CD14-positive monocyte (primary cell): ENCODE measurements around the gene CCDC51. TPM values are rescaled to one million over a fixed set of nuclear protein-coding genes. Genes with fewer than 3 reads are reported as not detected.
A peak's percentile ranks its signal among the peaks of the same experiment; 100 is the strongest.

Source experiments
- DNase-seq, 3 donors: peaks; one replicate each; pipeline ENCODE4 v3.0.0-alpha.2; 2011 to 2022
- H2AFZ ChIP-seq: 2 replicates; pipeline ENCODE4 v1.6.0; 2012; ENCODE audit warnings: mild to moderate bottlenecking, low read depth, low read length, inconsistent platforms; ENCODE audit not compliant: insufficient read depth, poor library complexity, severe bottlenecking
- H3K27ac ChIP-seq, 2 donors: 1 replicate in 1 of 2; 2 replicates in 1 of 2; pipeline ENCODE4 v1.5.1; 2012 to 2013; ENCODE audit warnings: low read length in 2 of 2, control low read depth in 1 of 2, inconsistent platforms in 1 of 2, low read depth in 1 of 2, mild to moderate bottlenecking in 1 of 2
- H3K27me3 ChIP-seq, 2 donors: one replicate each; pipeline versions ENCODE4 v1.6.0 to v1.6.1; 2011 to 2013; ENCODE audit warnings: low read length in 2 of 2; ENCODE audit not compliant: control insufficient read depth in 2 of 2, insufficient read depth in 2 of 2
- H3K36me3 ChIP-seq, 2 donors: replicated peaks in 1 of 2; 1 replicate in 1 of 2; 2 replicates in 1 of 2; pipeline versions ENCODE4 v1.5.1 to v1.6.1; 2012 to 2013; ENCODE audit warnings: low read length in 2 of 2, control low read depth in 1 of 2, inconsistent platforms in 1 of 2, mild to moderate bottlenecking in 1 of 2; ENCODE audit not compliant: insufficient read depth in 2 of 2, control insufficient read depth in 1 of 2
- H3K4me1 ChIP-seq, 2 donors: 1 replicate in 1 of 2; 2 replicates in 1 of 2; pipeline versions ENCODE4 v1.5.1 to v1.6.1; 2012 to 2013; ENCODE audit warnings: low read length in 2 of 2, control low read depth in 1 of 2, inconsistent platforms in 1 of 2, mild to moderate bottlenecking in 1 of 2, moderate library complexity in 1 of 2; ENCODE audit not compliant: insufficient read depth in 2 of 2, control insufficient read depth in 1 of 2
- H3K4me2 ChIP-seq: replicated peaks from 2 replicates; pipeline ENCODE3; 2012; ENCODE audit warnings: low read length, moderate library complexity, mild to moderate bottlenecking; ENCODE audit not compliant: poor library complexity, severe bottlenecking; ENCODE audit errors: extremely low read depth
- H3K4me3 ChIP-seq, 3 experiments: fragments of 200-600 bp in 1 of 3; sonication (generic) in 1 of 3; replicated peaks in 1 of 3; 1 replicate in 2 of 3; 2 replicates in 1 of 3; pipeline ENCODE4 v1.5.1; 2011 to 2013; ENCODE audit warnings: low read length in 3 of 3, mild to moderate bottlenecking in 3 of 3, control low read depth in 2 of 3, low read depth in 2 of 3, inconsistent platforms in 1 of 3, moderate library complexity in 1 of 3
- H3K79me2 ChIP-seq: 2 replicates; pipeline ENCODE4 v1.6.0; 2012; ENCODE audit warnings: mild to moderate bottlenecking, control low read depth, inconsistent platforms, low read length, moderate library complexity; ENCODE audit not compliant: insufficient read depth
- H3K9ac ChIP-seq: 2 replicates; pipeline ENCODE4 v1.6.0; 2017; ENCODE audit warnings: low read length, mild to moderate bottlenecking; ENCODE audit not compliant: insufficient read depth, poor library complexity, severe bottlenecking
- H3K9me3 ChIP-seq, 2 donors: replicated peaks in 1 of 2; 1 replicate in 1 of 2; 2 replicates in 1 of 2; pipeline versions ENCODE4 v1.5.1 to v1.6.1; 2012 to 2013; ENCODE audit warnings: low read length in 2 of 2, control low read depth in 1 of 2; ENCODE audit not compliant: control insufficient read depth in 1 of 2, insufficient read depth in 1 of 2
- H4K20me1 ChIP-seq: 2 replicates; pipeline ENCODE4 v1.6.0; 2012; ENCODE audit warnings: mild to moderate bottlenecking, low read length, control low read depth, moderate library complexity; ENCODE audit not compliant: insufficient read depth
- H3K27ac Mint-ChIP-seq, 7 donors: one replicate each; pipeline ENCODE4 v1.8.0; 2020; ENCODE audit warnings: mild to moderate bottlenecking in 7 of 7, mixed read lengths in 7 of 7, moderate library complexity in 6 of 7, inconsistent platforms in 2 of 7
- H3K27me3 Mint-ChIP-seq, 3 donors: one replicate each; pipeline ENCODE4 v1.8.0; 2021 to 2022; ENCODE audit warnings: low read depth in 3 of 3, mild to moderate bottlenecking in 3 of 3, mixed read lengths in 3 of 3, moderate library complexity in 3 of 3, inconsistent platforms in 1 of 3
- H3K36me3 Mint-ChIP-seq, 2 donors: one replicate each; pipeline ENCODE4 v1.8.0; 2020; ENCODE audit warnings: mixed read lengths in 2 of 2, inconsistent platforms in 1 of 2, mild to moderate bottlenecking in 1 of 2
- H3K4me1 Mint-ChIP-seq: one replicate; pipeline ENCODE4 v1.8.0; 2020; ENCODE audit warnings: mild to moderate bottlenecking, mixed read lengths
- H3K4me3 Mint-ChIP-seq, 2 donors: one replicate each; pipeline ENCODE4 v1.8.0; 2020; ENCODE audit warnings: mild to moderate bottlenecking in 2 of 2, mixed read lengths in 2 of 2, moderate library complexity in 1 of 2
- H3K9me3 Mint-ChIP-seq, 7 donors: one replicate each; pipeline ENCODE4 v1.8.0; 2020 to 2022; ENCODE audit warnings: mixed read lengths in 7 of 7, mild to moderate bottlenecking in 6 of 7, moderate library complexity in 6 of 7, inconsistent platforms in 2 of 7
- WGBS: methylation state at CpG from one replicate; pipeline ENCODE4 v1.1.5; 2013; ENCODE audit warnings: missing lambda C conversion rate; ENCODE audit not compliant: insufficient coverage; 5-methylcytosine and 5-hydroxymethylcytosine counted together
- intact Hi-C, 2 donors: fragments of 100-400 bp; cut with micrococcal nuclease; formaldehyde crosslinking; loops; one replicate each; pipeline versions ENCODE4 v1.15.0 to v1.15.1; 2023
- polyA plus RNA-seq, 3 donors: library from polyadenylated mRNA; depleted of rRNA in 1 of 3; unstranded in 2 of 3; stranded (reverse) in 1 of 3; fragments of 300-500 nt in 2 of 3; fragments of >200 nt in 1 of 3; fragmentation: Illumina TruSeq in 2 of 3; gene quantifications; 1 replicate in 2 of 3; 2 replicates in 1 of 3; pipeline ENCODE4 v1.2.3, GENCODE V29; 2012 to 2021
- TF ChIP-seq, protein P1 (sequence below): fragments of 200-600 bp; IDR thresholded peaks from one replicate; pipeline ENCODE4 v1.8.0; 2022; ENCODE audit warnings: antibody characterized with exemption, mild to moderate bottlenecking

CCDC51 gene
- polyA plus RNA-seq, 3 donors = 3.6 to 5.9 (median 5.4) TPM

DNA sequence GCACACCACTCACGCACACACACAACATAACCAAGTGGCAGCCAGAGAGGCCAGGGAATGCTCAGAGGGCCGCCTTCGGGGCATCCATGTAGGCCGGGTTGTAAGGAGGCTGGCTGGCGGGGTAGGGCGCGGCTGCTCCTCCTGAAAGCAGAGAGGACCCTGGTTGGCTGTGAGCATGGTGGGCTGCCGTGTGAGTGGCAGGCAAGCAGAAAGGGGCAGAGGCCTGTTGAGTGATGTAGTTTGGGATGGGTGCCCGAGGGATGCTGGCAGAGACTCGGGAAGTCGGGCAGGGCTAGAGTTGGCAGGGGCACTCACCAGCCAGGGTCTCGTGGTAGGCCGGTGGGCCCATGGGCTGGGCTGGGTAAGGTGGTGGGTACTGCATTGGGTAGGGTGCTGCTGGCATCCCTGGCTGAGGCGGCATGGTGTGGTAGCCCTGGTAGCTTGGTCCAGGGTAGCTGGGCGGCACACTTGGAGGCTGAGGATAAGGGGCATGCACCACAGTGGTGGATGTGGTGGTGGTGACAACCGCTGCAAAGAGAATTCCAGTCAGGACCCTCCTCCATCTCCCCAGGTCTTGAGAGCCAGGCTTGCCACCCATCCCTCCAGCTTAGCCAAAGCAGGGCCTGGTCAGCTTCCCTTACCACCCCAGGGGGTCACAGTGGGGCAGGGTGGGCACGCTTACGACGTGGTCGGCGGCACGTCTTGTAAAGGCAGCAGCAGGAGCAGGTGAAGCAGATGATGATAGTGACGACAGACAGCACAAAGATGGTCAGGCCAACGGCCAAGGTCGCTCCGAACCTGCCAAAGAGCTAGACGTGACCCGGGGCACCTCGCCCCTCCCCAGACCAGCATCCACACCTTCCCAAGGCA, 29.4 kb upstream of the CCDC51 start:
- Histone ChIP-seq H3K36me3 (peaks cover 34 to 38% of the 10 kb centered on the region in 2 donors), H3K27ac (peak overlapping the region; percentile 52 to 100), H4K20me1 (peaks cover 11% of the 10 kb centered on the region), H3K4me2 (peak overlapping the region; percentile 3), H3K9ac (no peak overlapping the region), H3K27me3 (no peaks in the 10 kb centered on the region), H3K9me3 (no peaks in the 10 kb centered on the region), H3K4me1 (peaks cover 74 to 81% of the 10 kb centered on the region in 2 donors), H2AFZ (no peak overlapping the region), H3K4me3 (no peak overlapping the region), H3K79me2 (peaks cover 74% of the 10 kb centered on the region)
- Mint-ChIP-seq H3K27ac (peak overlapping the region; percentile 73 to 100 (median 100)), H3K27me3 (peaks cover 0 to 2% (median 0%) of the 10 kb centered on the region in 3 donors), H3K4me3 (peak overlapping the region; percentile 34 to 66), H3K9me3 (no peaks in the 10 kb centered on the region), H3K4me1 (peaks cover 63% of the 10 kb centered on the region), H3K36me3 (peaks cover 27 to 45% of the 10 kb centered on the region in 2 donors)
- DNase-seq = no peak
- TF ChIP-seq, protein P1, sequence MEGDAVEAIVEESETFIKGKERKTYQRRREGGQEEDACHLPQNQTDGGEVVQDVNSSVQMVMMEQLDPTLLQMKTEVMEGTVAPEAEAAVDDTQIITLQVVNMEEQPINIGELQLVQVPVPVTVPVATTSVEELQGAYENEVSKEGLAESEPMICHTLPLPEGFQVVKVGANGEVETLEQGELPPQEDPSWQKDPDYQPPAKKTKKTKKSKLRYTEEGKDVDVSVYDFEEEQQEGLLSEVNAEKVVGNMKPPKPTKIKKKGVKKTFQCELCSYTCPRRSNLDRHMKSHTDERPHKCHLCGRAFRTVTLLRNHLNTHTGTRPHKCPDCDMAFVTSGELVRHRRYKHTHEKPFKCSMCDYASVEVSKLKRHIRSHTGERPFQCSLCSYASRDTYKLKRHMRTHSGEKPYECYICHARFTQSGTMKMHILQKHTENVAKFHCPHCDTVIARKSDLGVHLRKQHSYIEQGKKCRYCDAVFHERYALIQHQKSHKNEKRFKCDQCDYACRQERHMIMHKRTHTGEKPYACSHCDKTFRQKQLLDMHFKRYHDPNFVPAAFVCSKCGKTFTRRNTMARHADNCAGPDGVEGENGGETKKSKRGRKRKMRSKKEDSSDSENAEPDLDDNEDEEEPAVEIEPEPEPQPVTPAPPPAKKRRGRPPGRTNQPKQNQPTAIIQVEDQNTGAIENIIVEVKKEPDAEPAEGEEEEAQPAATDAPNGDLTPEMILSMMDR = no peak
- intact Hi-C loops = loop anchor here (5.0 to 10.0 kb wide), 3 partner anchors 78 to 216 kb away; partner anchors contain the start of genes SLC26A6 (in 2 of the 2) and NCKIPSD (in 1 of the 2)
- WGBS = 91% methylated on average over 17 of the region's 29 CpGs

DNA sequence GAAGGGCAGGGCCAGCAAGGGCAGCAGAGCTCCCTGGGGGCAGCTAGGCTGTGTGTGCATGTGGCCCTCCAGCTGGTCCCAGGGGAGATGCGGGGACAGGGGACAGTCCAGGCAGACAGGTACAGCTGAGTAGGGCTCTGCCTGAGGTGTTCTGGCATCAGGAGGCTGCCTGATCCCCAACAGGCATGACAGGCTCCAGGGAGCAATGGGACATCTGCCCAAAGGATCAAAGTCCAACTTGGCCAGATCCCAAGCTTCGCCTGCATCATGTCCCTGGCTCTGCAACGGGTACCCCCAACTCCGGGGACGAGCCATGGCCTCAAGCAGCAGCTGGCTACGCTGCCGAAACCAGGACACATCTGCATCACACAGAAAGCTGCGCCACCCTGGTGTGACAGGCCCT, 28.4 kb upstream of the CCDC51 start:
- Histone ChIP-seq H3K4me2 (peak overlapping the region; percentile 97), H3K27ac (peak overlapping the region; percentile 97 to 100), H3K27me3 (no peaks in the 10 kb centered on the region), H4K20me1 (peaks cover 11% of the 10 kb centered on the region), H3K79me2 (peaks cover 71% of the 10 kb centered on the region), H3K36me3 (peaks cover 36 to 44% of the 10 kb centered on the region in 2 donors), H3K9ac (peak overlapping the region; percentile 19), H3K4me1 (peaks cover 69 to 77% of the 10 kb centered on the region in 2 donors), H3K9me3 (no peaks in the 10 kb centered on the region), H2AFZ (no peak overlapping the region), H3K4me3 (peak overlapping the region in 1 of 3 experiments; percentile 91)
- Mint-ChIP-seq H3K27me3 (peaks cover 0 to 2% (median 0%) of the 10 kb centered on the region in 3 donors), H3K9me3 (no peaks in the 10 kb centered on the region), H3K36me3 (peaks cover 27 to 50% of the 10 kb centered on the region in 2 donors), H3K4me3 (peak overlapping the region in 1 of 2 donors; percentile 67), H3K27ac (peak overlapping the region; percentile 87 to 100 (median 100)), H3K4me1 (peaks cover 59% of the 10 kb centered on the region)
- TF ChIP-seq, protein P1 = no peak
- no peak for DNase-seq
- 87% methylated on average over 5 of the region's 8 CpGs for whole genome bisulfite sequencing
- intact Hi-C loops = loop anchor here (5.0 to 10.0 kb wide), 3 partner anchors 79 to 216 kb away; partner anchors contain the start of genes SLC26A6 (in 2 of the 2) and NCKIPSD (in 1 of the 2)
